HG03439 (cell line): ENCODE data around the gene POP5.
"Not testable (repeated sequence)": the region's sequence is repeated elsewhere in the genome, so short reads cannot be mapped to it uniquely, and the experiment has no call there.

Experiments
- ATAC-seq: cut with Tn5 transposase; IDR thresholded peaks from one replicate; pipeline ENCODE4 v1.9.1; 2021; ENCODE audit warnings: mild to moderate bottlenecking, moderate library complexity; ENCODE audit not compliant: unreplicated experiment

The POP5 gene, protein sequence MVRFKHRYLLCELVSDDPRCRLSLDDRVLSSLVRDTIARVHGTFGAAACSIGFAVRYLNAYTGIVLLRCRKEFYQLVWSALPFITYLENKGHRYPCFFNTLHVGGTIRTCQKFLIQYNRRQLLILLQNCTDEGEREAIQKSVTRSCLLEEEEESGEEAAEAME

GRCh38 chr12:120580787-120581723 is at the start of gene POP5:
POP5 (minus strand) TSS chr12:120581402; CDS start chr12:120581362, 40 bp downstream.
- peak; percentile 89 for ATAC-seq

DNA sequence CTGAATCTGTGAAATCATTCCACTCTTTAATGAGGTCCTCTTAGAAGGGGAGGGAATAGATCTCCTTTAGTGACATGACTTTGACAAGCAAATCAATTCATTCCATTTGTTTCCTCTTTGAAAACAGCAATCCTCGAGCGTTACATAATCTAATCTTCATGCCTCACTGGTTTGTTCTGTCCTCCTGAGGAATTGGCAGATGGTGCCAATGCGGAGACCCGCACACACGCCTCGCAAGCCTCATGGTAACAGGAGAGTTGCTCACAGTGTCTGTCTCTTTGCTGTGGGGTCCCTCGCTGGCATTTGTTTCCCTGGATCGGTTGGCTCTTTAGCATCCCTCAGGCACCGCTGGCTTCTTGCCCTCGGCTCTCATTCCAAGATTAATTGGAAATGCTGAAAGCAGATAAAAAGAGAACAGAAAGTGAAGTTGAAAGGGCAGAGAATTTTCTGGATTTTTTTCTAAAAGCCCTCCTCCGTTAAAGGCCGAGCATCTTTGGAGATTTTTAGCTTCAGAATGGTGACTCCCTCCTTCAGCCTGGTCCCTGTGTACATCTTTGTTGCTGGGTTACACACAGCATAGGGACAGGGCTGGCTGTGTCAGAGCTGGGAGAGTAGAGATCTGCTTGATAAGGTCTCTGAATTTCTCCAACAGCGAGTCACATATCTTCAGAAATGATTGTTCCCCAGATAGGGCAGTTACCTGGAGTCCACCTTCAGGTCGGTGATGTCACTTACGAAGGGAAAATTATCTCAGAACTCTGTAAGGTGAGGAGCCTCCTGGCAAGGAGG is 49.1 kb upstream of the POP5 start:
- ATAC-seq, result no peak

- ATAC-seq, result no peak
Measured at GRCh38 chr12:120628919-120629318, 47.7 kb upstream of the POP5 start.

- ATAC-seq, result no peak
Measured at GRCh38 chr12:120625557-120626419, 44.6 kb upstream of the POP5 start.

DNA sequence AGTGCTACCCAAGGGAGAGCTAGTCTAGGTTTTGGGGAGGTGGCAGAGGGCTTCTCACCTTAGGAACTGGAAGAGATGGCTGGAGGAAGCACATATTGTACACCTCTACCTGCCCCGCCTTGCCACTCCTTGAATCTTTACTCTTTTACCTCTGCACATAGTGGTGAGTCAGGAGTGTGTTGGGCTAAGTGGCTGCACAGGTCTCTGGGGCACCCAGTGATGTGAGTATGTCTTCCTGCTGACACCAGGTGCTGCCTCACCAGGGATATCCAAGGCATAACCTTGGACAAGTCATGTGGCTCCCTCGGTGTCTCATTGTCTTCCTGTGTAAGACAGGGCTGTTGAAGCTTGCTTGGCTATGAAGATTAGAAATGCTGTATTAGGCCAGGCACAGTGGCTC is 39.4 kb upstream of the POP5 start:
- ATAC-seq, result no peak

DNA sequence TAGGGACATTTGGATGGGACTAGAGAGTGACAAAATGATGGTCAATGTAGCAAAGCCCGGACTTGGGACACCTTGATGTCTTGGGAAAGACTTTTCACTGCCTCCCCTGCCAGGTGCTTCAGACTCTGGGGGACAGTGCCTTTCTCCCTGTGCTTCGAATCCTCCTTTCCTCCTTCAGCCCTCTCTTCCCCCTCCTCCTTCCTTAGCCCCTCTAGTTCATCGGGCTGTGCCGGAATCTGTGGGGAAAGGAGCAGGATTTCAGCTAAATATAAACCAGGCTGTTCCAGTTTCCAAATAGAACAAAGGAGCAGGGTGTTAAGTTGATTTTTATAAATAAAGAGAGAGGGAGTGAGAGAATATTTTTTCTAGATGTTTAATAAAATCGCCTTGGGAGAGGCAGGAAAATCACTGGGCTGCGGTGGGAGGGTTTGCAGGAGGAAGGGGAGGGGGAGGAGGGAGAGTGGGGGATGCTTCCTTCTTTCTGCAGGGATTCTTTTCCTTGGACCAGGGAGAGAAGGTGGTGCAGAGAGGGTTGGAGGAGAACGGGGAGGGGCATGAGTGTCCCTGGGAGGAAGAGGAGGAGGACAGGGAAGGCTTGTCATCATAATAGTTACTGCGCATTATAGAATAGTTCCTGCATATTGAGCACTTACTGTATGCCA is 37.9 kb upstream of the POP5 start:
- ATAC-seq, result no peak

DNA sequence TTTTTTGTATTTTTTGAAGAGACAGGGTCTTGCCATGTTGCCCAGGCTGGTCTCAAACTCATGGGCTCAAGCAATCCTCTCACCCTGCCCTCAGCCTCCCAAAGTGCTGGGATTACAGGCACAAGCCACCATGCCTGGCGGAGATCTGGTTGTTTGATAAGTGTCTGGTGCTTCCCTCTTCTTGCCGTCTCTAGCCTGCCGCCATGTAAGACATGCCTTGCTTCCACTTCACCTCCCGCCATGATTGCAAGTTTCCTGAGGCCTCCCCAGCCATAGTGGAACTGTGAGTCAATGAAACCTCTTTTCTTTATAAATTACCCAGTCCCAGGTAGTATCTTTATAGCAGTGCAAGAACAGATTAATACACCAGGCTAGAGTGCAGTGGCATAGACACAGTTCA is 36.6 kb upstream of the POP5 start:
- not testable (repeated sequence) for ATAC-seq

DNA sequence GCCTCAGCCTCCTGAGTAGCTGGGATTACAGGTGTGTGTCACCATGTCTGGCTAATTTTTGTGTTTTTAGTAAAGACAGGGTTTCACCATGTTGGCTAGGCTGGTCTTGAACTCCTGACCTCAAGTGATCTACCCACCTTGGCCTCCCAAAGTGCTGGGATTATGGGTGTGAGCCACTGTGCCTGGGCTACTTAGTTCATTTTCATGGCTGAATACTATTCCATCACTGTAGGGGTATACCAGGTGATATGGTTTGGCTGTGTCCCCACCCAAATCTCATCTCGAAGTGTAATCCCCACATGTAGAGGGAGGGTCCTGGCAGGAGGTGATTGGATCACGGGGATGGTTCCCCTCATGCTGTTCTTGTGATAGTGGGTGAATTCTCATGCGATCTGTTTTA is 36.0 kb upstream of the POP5 start:
- not testable (repeated sequence) for ATAC-seq

GRCh38 chr12:120614848-120615247 is 33.6 kb upstream of the POP5 start:
- no peak for ATAC-seq

- ATAC-seq, result not testable (repeated sequence)
Measured at GRCh38 chr12:120611534-120611933, 30.3 kb upstream of the POP5 start.

DNA sequence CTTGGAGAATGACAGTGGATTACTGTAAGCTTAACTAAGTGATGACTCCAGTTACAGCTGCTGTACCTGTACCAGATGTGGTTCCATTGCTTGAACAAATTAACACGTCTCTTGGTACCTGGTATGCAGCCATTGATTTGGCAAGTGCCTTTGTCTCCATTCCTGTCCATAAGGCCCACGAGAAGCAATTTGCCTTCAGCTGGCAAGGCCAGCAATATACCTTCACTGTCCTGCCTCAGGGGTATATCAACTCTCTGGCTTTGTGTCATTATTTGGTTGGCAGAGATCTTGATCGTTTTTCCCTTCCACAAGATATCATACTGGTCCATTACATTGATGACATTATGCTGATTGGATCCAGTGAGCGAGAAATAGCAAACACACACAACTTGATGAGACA is 29.4 kb upstream of the POP5 start:
- no peak for ATAC-seq

DNA sequence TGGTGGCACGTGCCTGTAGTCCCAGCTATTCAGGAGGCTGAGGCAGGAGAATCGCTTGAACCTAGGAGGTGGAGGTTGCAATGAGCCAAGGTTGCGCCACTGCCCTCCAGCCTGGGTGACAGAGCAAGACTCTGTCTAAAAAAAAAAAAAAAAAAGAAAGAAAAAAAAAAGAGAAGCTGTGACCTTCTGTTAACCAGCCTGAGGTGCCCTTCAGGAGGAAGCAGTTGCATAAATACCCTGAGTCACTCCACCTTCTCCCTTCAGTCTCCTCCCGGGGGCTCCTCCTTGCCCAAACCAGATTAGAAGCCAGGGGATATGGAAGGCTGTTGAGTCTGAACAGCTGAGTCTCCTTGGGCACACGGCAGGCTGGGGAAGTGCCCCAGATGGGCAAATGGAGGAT is 21.2 kb upstream of the POP5 start:
- ATAC-seq, result not testable (repeated sequence)

DNA sequence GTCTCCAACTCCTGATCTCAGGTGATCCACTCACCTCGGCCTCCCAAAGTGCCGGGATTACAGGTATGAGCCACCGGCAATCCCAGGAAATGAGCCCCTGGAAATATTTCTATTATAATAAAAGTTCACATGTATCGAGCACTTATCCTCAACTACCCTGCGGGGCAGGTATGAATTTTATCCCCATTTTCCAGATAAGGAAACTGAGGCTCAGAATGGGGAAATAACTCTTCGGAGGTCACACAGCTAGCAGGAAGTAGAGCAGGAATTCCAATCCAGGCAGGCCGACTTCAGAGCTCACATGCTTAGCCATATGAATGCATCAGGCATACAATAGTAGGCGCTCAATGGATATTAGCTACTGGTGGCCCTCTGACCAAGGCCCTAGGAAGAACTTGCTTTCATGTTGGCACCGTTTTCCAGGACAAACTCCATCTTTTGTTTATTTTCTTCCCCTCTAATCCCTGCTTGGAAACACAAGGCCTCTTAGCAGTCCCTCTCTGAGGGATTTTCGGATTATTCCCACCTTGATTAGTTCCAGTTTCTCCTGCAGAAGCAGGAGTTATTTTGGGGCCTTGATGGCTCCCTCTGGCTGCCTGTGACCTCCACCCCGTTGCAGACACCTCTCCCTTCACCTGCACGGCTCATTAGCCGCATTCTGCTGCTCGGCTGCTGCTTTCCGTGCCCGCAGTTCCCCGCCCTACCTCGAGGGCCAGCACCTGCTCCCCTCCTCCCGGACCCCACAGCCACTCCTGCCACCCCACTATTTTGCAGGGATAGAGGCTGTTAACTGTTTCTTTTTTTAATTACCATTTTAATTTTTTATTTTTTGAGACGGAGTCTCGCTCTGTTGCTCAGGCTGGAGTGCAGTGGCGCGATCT is 18.7 kb upstream of the POP5 start:
- no peak for ATAC-seq

GRCh38 chr12:120598674-120599463 is 17.7 kb upstream of the POP5 start:
- no peak for ATAC-seq

- ATAC-seq, result no peak
Measured at GRCh38 chr12:120597861-120598260, 16.7 kb upstream of the POP5 start.

- no peak for ATAC-seq
Measured at GRCh38 chr12:120596901-120597300, 15.7 kb upstream of the POP5 start.

GRCh38 chr12:120592121-120593049 is 11.2 kb upstream of the POP5 start:
- no peak for ATAC-seq
